ENCODE results near the gene METTL4.

Gene METTL4, protein sequence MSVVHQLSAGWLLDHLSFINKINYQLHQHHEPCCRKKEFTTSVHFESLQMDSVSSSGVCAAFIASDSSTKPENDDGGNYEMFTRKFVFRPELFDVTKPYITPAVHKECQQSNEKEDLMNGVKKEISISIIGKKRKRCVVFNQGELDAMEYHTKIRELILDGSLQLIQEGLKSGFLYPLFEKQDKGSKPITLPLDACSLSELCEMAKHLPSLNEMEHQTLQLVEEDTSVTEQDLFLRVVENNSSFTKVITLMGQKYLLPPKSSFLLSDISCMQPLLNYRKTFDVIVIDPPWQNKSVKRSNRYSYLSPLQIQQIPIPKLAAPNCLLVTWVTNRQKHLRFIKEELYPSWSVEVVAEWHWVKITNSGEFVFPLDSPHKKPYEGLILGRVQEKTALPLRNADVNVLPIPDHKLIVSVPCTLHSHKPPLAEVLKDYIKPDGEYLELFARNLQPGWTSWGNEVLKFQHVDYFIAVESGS

GRCh38 chr18:2571200-2572170 lies at the start of gene METTL4, which contains the start of gene NDC80:
Gene METTL4 (minus strand): TSS chr18:2571505. CDS start chr18:2567216, 4,289 bp downstream.
Gene NDC80 (plus strand): TSS chr18:2571557. CDS start chr18:2572986, 1,429 bp downstream.
- FAIRE-seq (peak; percentile 93), DNase-seq (ENCODE audit: extremely low spot score, insufficient read length, low read depth) (peak; percentile 75)

DNA sequence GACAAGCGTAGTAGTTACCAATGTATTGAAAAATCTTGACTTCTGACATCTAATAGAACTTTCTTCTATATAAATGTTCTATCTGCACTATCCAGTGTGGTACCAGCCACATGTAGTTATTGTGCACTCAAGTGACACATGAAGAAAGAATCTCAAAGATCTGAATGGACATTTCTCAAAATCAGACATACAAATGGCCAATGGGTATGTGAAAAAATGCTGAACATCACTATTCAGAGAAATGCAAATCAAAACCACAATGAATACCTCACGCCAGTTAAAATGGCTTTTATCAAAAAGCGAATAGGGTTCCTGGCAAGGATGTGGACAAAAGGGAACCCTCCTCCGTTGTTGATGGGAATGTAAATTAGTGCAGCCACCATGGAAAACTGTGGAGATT lies 46.7 kb upstream of the METTL4 start:
- FAIRE-seq, result no peak
- DNase-seq (ENCODE audit: extremely low spot score, insufficient read length, low read depth), result no peak

DNA sequence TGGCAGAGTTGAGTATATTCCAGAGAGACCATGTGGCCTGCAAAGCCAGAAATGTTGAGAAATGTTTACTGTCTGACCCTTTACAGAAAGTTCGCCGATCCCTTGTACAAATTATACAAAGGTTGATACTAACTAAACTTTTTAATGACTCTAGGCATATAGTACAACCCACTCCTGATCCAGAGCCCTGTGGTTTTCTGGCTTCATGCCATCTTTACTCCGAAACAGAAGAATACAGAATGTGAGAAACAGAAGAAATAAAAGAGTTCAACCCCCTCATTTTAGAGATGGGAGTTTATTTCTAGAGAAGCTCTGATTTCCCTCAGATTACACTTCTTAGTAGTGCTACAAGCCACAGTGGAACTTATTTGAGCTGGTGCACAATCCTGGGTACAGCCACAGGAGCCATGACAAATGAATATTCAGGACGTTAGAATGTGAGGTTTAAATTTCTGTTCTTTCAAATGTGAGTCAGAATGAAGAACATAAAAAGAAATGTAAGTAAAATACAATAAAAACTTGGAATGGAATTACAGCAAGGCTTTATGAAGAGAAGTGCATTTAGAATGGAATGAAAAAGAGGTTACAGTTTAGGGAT lies 46.2 kb upstream of the METTL4 start:
- FAIRE-seq, result no peak
- no peak for DNase-seq (ENCODE audit: extremely low spot score, insufficient read length, low read depth)

DNA sequence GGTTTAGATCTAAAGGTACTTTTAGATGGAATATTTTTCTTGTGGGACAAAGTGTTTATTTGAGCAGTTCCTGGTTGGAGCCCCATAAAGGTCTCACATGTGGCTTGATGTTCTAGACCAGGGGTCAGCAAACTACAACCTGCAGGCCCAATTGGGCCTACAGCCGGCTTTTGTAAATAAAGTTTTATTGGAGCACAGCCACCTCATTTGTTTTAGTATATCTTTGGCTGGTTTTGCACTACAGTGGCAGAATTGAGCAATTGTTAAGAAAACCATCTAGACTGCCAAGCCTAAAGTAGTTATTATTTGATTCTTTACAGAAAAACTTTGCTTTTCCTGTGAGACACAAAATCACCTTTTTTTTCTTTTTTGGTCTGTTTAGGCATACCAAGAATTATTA lies 41.7 kb upstream of the METTL4 start:
- DNase-seq (ENCODE audit: extremely low spot score, insufficient read length, low read depth) (no peak), FAIRE-seq (no peak)

- no peak for DNase-seq (ENCODE audit: extremely low spot score, insufficient read length, low read depth)
- no peak for FAIRE-seq
These were observed 39.2 kb upstream of the METTL4 start for GRCh38 chr18:2610549-2610948.

GRCh38 chr18:2609604-2610003 lies 38.3 kb upstream of the METTL4 start:
- DNase-seq (ENCODE audit: extremely low spot score, insufficient read length, low read depth) (no peak), FAIRE-seq (no peak)

DNA sequence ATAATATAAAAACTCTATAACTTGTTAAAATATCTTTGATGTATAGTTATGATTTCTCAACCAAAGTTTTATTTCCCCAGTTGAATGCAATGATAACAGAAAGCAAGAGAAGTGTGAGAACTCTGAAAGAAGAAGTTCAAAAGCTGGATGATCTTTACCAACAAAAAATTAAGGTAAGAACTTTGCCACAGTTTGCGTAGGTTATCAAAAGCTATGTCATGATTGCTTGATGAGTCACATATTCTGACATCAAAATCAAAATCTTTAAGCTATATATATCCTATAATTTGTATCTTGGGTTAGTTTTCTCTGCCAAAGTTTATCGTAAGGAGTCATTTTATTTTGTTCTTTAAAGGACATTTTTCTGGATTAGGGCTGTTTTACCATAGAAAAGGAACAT lies 35.0 kb upstream of the METTL4 start:
- DNase-seq (ENCODE audit: extremely low spot score, insufficient read length, low read depth) (no peak), FAIRE-seq (peak; percentile 59)

GRCh38 chr18:2602844-2603243 lies 31.5 kb upstream of the METTL4 start:
- DNase-seq (ENCODE audit: extremely low spot score, insufficient read length, low read depth) (no peak), FAIRE-seq (no peak)

GRCh38 chr18:2597639-2598038 lies 26.3 kb upstream of the METTL4 start:
- DNase-seq (ENCODE audit: extremely low spot score, insufficient read length, low read depth), result no peak
- FAIRE-seq, result no peak

GRCh38 chr18:2590303-2590702 lies 19.0 kb upstream of the METTL4 start:
- FAIRE-seq, result no peak
- DNase-seq (ENCODE audit: extremely low spot score, insufficient read length, low read depth), result no peak

GRCh38 chr18:2589345-2590068 lies 18.2 kb upstream of the METTL4 start:
- DNase-seq (ENCODE audit: extremely low spot score, insufficient read length, low read depth) (no peak), FAIRE-seq (no peak)

DNA sequence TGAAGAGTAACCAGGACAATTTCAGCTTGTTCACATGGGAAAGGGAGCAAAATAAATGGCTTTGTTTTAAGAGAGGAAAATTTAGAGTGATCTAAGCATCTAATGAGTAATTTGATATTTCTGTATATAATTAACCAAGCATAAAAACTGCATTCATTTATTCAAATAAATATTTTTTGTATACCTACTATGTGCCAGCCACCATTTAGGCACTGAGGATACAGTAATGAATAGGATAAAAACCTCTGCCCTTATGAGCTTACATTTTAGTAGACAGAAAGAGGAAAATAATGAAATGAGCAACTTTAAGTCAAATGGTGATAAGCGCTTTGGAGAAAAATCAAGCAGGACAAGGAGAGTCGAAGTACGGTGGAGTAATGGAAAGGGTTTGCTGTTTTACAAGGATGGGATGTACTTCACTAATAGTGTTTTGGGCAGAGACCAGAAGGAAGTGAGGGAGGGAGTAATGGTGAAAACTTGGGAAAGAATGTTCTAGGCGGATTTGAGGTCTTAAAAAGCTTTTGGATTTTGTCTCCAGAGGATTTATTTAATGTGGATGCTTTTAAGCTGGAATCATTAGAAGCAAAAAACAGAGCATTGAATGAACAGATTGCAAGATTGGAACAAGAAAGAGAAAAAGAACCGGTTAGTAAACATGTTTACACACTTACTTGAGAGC lies 17.5 kb upstream of the METTL4 start:
- DNase-seq (ENCODE audit: extremely low spot score, insufficient read length, low read depth) (no peak), FAIRE-seq (no peak)

- DNase-seq (ENCODE audit: extremely low spot score, insufficient read length, low read depth) (no peak), FAIRE-seq (no peak)
These were observed 16.5 kb upstream of the METTL4 start for GRCh38 chr18:2587788-2588187.

DNA sequence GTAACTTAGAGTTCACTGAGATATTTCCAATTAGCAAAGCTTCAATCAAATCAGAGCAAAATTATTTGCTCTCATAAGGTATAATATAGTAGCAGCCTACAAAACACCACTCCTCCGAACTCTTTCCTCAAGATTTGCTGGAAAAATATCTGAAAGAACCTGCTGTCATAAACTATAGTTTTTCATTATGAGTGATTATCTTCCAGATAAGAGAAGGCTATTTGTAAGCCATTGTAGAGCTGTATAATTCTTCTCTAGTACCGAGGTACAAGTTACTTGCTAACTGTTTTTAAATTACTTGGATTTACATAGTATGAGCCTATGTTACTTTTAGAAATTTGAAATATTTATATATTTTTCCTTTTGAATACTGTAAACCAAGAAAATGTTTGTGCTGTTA lies 2.1 kb upstream of the METTL4 start:
- no peak for FAIRE-seq
- DNase-seq (ENCODE audit: extremely low spot score, insufficient read length, low read depth), result no peak

- DNase-seq (ENCODE audit: extremely low spot score, insufficient read length, low read depth), result no peak
- FAIRE-seq, result no peak
These were observed 1.6 kb upstream of the METTL4 start for GRCh38 chr18:2572892-2573291.

- no peak for DNase-seq (ENCODE audit: extremely low spot score, insufficient read length, low read depth)
These were observed 865 bp upstream of the METTL4 start for GRCh38 chr18:2572171-2572569.

DNA sequence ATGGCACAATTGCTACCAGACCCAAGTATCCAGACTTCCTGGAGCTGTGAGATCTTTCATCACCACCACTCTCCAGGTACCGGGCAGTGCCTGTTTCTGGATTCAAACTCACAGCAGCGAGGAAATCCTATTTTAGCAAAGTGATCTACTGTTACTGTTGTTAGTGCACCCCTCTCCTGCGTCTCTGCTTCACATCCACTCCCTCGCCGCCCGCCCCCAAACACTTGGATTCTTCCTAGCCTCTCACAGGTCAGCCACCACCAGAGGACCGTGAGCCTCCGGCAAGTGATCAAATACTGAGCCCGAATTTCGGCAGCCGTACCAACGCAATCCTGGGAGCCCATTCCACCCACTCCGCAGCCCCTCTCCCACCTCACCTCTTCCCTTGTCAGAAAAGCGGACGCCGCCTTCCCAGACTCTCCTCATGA lies 519 bp downstream of the METTL4 start:
- FAIRE-seq, result no peak
- DNase-seq (ENCODE audit: extremely low spot score, insufficient read length, low read depth), result peak; percentile 18

More at GRCh38 chr18:2572171-2572569, 865 bp upstream of the METTL4 start:
- peak; percentile 31 for FAIRE-seq

DNA sequence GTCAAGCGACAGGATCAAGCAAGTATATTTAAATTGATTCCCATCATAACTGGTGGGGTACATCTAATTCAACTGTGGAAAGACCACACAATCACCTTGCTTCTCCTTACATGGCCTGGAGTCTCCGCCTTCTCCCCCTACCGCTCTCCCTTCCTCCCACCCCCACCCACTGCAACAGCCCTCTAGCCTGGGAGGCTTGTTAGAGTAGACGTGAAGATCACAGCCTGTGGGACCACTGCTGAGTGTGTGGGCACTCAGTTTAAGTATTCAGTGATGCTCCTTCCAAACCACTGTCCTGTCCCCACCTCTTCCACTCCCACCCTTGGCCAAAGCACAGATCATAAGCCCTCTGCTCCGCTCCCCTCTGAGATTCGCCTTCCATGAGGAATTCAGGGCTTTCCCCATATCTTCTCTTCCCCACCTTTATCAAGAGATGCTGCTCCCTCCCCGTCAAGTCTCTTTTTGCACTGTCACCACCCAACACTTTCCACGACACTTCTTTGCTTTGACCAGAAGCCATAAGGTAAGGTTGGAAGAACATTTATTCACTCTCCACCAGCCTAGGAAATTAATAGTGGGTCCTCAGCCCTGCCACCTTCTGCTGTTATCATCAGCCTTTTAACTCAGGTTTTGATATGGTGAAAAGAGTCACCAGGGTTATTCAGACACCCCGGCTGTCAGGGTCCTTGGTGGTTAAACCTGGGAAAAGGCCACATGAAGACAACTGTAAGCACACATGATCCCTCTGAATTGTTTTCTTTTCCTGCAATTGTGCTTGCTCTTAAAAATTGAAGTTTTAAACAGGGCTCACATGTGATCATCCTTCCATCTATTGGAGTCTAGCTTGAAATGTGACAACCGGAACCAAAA lies 1.7 kb downstream of the METTL4 start:
- DNase-seq (ENCODE audit: extremely low spot score, insufficient read length, low read depth) (no peak), FAIRE-seq (no peak)

Measured in GM18507 (cell line).